Measurements from ENCODE around the gene HOXA1.
A peak's percentile ranks its signal among the peaks of the same experiment; 100 is the strongest.

HOXA1 gene

GRCh38 chr7:27131390-27131819, 35.6 kb upstream of the HOXA1 start:
- DNase-seq: no peak

- peak; percentile 84 for DNase-seq
Observed at GRCh38 chr7:27130540-27131389, 35.0 kb upstream of the HOXA1 start, which contains the start of gene HOXA4. HOXA4 (minus strand) TSS chr7:27130757; CDS start chr7:27130733, 24 bp downstream.

- no peak for DNase-seq
Observed at GRCh38 chr7:27129729-27130539, 34.1 kb upstream of the HOXA1 start.

- DNase-seq: no peak
Observed at GRCh38 chr7:27128776-27129728, 33.3 kb upstream of the HOXA1 start.

- DNase-seq: no peak
Observed at GRCh38 chr7:27128034-27128433, 32.2 kb upstream of the HOXA1 start.

GRCh38 chr7:27126596-27127327, 31.0 kb upstream of the HOXA1 start:
- DNase-seq: no peak

GRCh38 chr7:27125986-27126394, 30.2 kb upstream of the HOXA1 start:
- no peak for DNase-seq

GRCh38 chr7:27124902-27125689, 29.3 kb upstream of the HOXA1 start:
- DNase-seq: no peak

- peak; percentile 65 for DNase-seq
Observed at GRCh38 chr7:27124096-27124901, 28.5 kb upstream of the HOXA1 start.

GRCh38 chr7:27123477-27124053, 27.8 kb upstream of the HOXA1 start:
- no peak for DNase-seq

GRCh38 chr7:27123007-27123476, 27.2 kb upstream of the HOXA1 start:
- no peak for DNase-seq

GRCh38 chr7:27122077-27122910, 26.5 kb upstream of the HOXA1 start:
- DNase-seq: no peak

- DNase-seq: no peak
Observed at GRCh38 chr7:27121684-27122076, 25.9 kb upstream of the HOXA1 start.

- DNase-seq: no peak
Observed at GRCh38 chr7:27119412-27119911, 23.7 kb upstream of the HOXA1 start.

GRCh38 chr7:27118580-27118979, 22.8 kb upstream of the HOXA1 start:
- no peak for DNase-seq

GRCh38 chr7:27117887-27118491, 22.2 kb upstream of the HOXA1 start:
- DNase-seq: no peak

GRCh38 chr7:27116962-27117886, 21.4 kb upstream of the HOXA1 start:
- DNase-seq: no peak

Measured in retina (tissue), 1 donor.